ENCODE data around the gene IGDCC3. TPM values are rescaled to one million over a fixed set of nuclear protein-coding genes. Genes with fewer than 3 reads are reported as not detected.

IGDCC3 gene
- polyA plus RNA-seq, 1 donor from 2014 or later, result 14.4 TPM

DNA sequence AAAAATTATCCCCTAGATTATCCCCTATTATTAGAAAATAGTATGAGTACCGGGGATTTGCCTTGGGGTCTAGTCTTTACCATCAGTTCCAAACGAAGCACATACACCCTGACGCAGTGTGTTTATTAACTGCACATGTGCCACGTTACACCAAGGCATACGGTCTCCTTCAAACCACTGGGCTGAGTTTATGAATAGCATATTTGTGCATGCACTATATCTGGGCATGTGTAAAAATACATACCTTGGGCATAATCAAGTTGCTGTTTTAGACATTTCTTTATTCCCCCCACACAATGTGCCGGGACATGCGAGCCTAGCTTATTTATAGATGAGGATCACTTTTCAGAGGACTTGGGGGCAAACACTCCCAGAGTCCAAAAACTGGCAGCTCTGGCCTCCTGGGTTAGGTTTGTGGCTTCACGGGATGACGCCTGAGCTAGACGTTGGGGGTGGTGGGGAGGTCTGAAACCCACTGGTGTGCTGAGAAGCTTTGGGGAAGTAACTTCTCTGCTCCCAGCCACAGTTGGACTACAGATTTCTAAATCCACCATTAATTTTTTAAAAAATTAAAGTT lies 28.7 kb upstream of the IGDCC3 start:
- H3K36me3 ChIP-seq (ENCODE audit: insufficient read depth, low read length), result no peaks in the 10 kb centered on the region
- no peaks in the 10 kb centered on the region for H3K27me3 ChIP-seq (ENCODE audit: insufficient read depth, low read depth, low read length)
- H3K79me2 ChIP-seq (replicated peaks; ENCODE audit: insufficient read depth, low read length), result no peaks in the 10 kb centered on the region
- no peak overlapping the region for H3K4me2 ChIP-seq (ENCODE audit: low read length)
- no peak overlapping the region for H3K9ac ChIP-seq (ENCODE audit: low read length)
- no peaks in the 10 kb centered on the region for H3K9me3 ChIP-seq (ENCODE audit: low read length)
- TF ChIP-seq EZH2 (IDR thresholded peaks at IDR 0.05; ENCODE audit: borderline replicate concordance, insufficient read depth, low read length, poor library complexity, severe bottlenecking) (no peak), SMC3 (conservative IDR thresholded peaks at IDR 0.05; ENCODE audit: poor library complexity) (no peak), POLR2AphosphoS5 (IDR thresholded peaks at IDR 0.05) (no peak), MXI1 (conservative IDR thresholded peaks at IDR 0.05; ENCODE audit: poor library complexity, severe bottlenecking) (no peak), TAF1 (IDR thresholded peaks at IDR 0.05; ENCODE audit: low read depth) (no peak), RAD21 (conservative IDR thresholded peaks at IDR 0.05) (no peak), EP300 (conservative IDR thresholded peaks at IDR 0.05; ENCODE audit: poor library complexity, severe bottlenecking) (no peak)
- TF ChIP-seq, protein P1, sequence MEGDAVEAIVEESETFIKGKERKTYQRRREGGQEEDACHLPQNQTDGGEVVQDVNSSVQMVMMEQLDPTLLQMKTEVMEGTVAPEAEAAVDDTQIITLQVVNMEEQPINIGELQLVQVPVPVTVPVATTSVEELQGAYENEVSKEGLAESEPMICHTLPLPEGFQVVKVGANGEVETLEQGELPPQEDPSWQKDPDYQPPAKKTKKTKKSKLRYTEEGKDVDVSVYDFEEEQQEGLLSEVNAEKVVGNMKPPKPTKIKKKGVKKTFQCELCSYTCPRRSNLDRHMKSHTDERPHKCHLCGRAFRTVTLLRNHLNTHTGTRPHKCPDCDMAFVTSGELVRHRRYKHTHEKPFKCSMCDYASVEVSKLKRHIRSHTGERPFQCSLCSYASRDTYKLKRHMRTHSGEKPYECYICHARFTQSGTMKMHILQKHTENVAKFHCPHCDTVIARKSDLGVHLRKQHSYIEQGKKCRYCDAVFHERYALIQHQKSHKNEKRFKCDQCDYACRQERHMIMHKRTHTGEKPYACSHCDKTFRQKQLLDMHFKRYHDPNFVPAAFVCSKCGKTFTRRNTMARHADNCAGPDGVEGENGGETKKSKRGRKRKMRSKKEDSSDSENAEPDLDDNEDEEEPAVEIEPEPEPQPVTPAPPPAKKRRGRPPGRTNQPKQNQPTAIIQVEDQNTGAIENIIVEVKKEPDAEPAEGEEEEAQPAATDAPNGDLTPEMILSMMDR (IDR thresholded peaks at IDR 0.05; ENCODE audit: poor library complexity, severe bottlenecking), result no peak
- TF ChIP-seq, protein P2, sequence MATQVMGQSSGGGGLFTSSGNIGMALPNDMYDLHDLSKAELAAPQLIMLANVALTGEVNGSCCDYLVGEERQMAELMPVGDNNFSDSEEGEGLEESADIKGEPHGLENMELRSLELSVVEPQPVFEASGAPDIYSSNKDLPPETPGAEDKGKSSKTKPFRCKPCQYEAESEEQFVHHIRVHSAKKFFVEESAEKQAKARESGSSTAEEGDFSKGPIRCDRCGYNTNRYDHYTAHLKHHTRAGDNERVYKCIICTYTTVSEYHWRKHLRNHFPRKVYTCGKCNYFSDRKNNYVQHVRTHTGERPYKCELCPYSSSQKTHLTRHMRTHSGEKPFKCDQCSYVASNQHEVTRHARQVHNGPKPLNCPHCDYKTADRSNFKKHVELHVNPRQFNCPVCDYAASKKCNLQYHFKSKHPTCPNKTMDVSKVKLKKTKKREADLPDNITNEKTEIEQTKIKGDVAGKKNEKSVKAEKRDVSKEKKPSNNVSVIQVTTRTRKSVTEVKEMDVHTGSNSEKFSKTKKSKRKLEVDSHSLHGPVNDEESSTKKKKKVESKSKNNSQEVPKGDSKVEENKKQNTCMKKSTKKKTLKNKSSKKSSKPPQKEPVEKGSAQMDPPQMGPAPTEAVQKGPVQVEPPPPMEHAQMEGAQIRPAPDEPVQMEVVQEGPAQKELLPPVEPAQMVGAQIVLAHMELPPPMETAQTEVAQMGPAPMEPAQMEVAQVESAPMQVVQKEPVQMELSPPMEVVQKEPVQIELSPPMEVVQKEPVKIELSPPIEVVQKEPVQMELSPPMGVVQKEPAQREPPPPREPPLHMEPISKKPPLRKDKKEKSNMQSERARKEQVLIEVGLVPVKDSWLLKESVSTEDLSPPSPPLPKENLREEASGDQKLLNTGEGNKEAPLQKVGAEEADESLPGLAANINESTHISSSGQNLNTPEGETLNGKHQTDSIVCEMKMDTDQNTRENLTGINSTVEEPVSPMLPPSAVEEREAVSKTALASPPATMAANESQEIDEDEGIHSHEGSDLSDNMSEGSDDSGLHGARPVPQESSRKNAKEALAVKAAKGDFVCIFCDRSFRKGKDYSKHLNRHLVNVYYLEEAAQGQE (IDR thresholded peaks at IDR 0.05; ENCODE audit: borderline replicate concordance), result no peak
- H3K27ac ChIP-seq (ENCODE audit: low read length), result no peak overlapping the region
- no peaks in the 10 kb centered on the region for H3K9me2 ChIP-seq (ENCODE audit: insufficient read depth, low read length)
- H3F3A ChIP-seq (ENCODE audit: insufficient read depth, low read length, poor library complexity, severe bottlenecking), result no peaks in the 10 kb centered on the region
- no peak overlapping the region for H3K4me3 ChIP-seq (ENCODE audit: low read length)
- no peaks in the 10 kb centered on the region for H4K20me1 ChIP-seq (ENCODE audit: insufficient read depth)
- no peak overlapping the region for H2AFZ ChIP-seq (ENCODE audit: low read depth, low read length)

DNA sequence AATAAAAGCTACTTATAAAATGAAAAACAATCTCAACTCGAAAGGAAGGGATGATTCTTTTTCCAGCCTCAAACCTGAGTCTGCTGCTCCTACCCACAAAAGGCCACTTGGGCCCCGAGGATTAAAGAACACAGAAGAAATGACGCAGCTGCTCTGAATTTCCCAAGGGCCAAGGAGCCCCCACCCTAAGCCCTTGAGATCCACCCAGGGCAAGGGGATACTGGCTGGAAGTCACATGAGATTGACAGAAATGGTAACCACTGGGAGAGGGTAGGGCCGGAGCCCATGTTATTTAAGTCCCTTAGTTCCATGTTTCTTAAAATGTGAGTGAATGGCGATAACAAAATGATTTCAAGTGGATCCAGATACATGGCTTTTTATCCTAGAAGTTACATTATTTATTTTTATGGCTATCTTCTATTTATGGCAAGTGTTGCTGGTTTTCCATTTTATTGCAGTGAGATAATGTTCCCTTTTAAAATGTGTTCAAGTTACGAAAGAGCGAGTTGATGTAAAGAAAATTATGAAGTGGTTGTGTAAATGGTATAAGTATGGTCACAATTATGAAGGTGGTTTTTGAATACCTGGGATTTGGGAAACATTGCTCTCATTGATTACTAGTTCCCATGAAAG lies 28.1 kb upstream of the IGDCC3 start:
- Histone ChIP-seq H3K4me3 (ENCODE audit: low read length) (no peak overlapping the region), H3F3A (ENCODE audit: insufficient read depth, low read length, poor library complexity, severe bottlenecking) (no peaks in the 10 kb centered on the region), H3K9me3 (ENCODE audit: low read length) (no peaks in the 10 kb centered on the region), H3K36me3 (ENCODE audit: insufficient read depth, low read length) (no peaks in the 10 kb centered on the region), H4K20me1 (ENCODE audit: insufficient read depth) (no peaks in the 10 kb centered on the region), H3K9me2 (ENCODE audit: insufficient read depth, low read length) (no peaks in the 10 kb centered on the region), H3K79me2 (replicated peaks; ENCODE audit: insufficient read depth, low read length) (no peaks in the 10 kb centered on the region), H3K27ac (ENCODE audit: low read length) (no peak overlapping the region), H3K4me2 (ENCODE audit: low read length) (no peak overlapping the region), H2AFZ (ENCODE audit: low read depth, low read length) (no peak overlapping the region), H3K9ac (ENCODE audit: low read length) (no peak overlapping the region), H3K27me3 (ENCODE audit: insufficient read depth, low read depth, low read length) (no peaks in the 10 kb centered on the region)
- TF ChIP-seq, protein P2 (IDR thresholded peaks at IDR 0.05; ENCODE audit: borderline replicate concordance), result no peak
- TF ChIP-seq MXI1 (conservative IDR thresholded peaks at IDR 0.05; ENCODE audit: poor library complexity, severe bottlenecking), result no peak
- no peak for TF ChIP-seq SMC3 (conservative IDR thresholded peaks at IDR 0.05; ENCODE audit: poor library complexity)
- no peak for TF ChIP-seq EP300 (conservative IDR thresholded peaks at IDR 0.05; ENCODE audit: poor library complexity, severe bottlenecking)
- TF ChIP-seq EZH2 (IDR thresholded peaks at IDR 0.05; ENCODE audit: borderline replicate concordance, insufficient read depth, low read length, poor library complexity, severe bottlenecking), result no peak
- TF ChIP-seq RAD21 (conservative IDR thresholded peaks at IDR 0.05), result no peak
